GM12875 (cell line): ENCODE data around the gene DACH1.

Experiments
- H3K4me3 ChIP-seq: one replicate; pipeline ENCODE4 v1.5.1; 2011; ENCODE audit warnings: low read depth, low read length, control low read depth
- TF ChIP-seq, protein P1 (sequence below): IDR thresholded peaks from 2 replicates; pipeline ENCODE4 v1.5.1; 2011; ENCODE audit warnings: low read depth, mild to moderate bottlenecking, control low read depth, inconsistent platforms, low read length, moderate library complexity, borderline replicate concordance; ENCODE audit not compliant: insufficient read depth

The DACH1 gene

DNA sequence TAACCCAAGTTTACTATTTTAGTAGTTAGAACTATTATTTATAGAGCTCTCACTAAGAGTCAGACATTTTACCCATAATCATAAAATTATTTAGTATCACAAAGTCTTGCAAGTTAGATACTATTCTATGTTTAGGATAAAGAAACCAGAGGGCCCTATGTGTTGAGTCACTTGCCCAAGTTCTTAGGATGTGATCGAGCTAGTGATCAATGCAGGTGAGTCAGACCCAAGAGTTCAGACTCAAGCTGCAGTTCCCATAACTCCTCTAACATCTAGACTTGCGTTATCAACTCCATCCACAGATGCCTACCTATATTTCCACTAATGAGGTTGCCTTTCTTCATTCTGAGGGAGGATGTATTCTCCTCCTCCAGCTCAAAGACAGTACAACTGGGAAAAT lies 53.8 kb downstream of the DACH1 start:
- TF ChIP-seq, protein P1, sequence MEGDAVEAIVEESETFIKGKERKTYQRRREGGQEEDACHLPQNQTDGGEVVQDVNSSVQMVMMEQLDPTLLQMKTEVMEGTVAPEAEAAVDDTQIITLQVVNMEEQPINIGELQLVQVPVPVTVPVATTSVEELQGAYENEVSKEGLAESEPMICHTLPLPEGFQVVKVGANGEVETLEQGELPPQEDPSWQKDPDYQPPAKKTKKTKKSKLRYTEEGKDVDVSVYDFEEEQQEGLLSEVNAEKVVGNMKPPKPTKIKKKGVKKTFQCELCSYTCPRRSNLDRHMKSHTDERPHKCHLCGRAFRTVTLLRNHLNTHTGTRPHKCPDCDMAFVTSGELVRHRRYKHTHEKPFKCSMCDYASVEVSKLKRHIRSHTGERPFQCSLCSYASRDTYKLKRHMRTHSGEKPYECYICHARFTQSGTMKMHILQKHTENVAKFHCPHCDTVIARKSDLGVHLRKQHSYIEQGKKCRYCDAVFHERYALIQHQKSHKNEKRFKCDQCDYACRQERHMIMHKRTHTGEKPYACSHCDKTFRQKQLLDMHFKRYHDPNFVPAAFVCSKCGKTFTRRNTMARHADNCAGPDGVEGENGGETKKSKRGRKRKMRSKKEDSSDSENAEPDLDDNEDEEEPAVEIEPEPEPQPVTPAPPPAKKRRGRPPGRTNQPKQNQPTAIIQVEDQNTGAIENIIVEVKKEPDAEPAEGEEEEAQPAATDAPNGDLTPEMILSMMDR: no peak

DNA sequence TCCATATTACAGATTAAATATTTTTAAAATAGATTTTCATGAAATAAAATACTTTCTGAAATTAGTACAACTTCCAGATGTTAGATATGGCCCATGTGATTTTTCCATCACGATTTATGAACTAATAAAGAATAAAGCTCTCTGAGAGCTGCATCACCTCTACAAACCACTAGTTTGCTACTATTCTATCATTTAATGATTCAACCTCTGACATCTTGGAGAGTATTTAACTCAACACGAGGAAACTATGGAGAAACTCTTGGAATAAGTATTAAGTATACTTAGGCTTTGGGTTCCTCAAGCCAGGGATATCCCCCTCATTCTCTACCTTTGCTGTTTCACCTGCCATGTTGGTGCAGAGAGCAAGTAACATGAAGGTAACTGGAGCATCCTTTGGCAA lies 55.7 kb downstream of the DACH1 start:
- TF ChIP-seq, protein P1: no peak
- H3K4me3 ChIP-seq: no peak overlapping the region

More for the DNA sequence above, 53.8 kb downstream of the DACH1 start:
- no peak overlapping the region for H3K4me3 ChIP-seq

DNA sequence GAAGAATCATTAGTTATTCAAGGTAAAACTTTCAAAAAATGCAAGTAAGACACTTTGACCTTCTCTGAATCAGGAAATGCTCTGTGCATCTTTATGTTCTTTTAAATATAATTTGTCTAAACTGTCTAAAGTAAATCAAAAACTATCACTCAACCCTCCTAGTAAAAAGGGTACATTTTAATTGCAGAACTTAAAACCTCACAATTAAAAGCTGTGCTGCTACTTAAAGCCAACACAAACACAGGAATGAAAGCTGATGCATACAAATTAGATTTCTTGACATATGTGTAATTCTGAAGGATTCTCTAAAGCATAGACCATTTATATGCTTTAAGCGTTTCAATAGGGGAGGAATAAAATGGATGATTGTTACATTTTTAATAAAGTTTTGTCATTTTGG lies 58.3 kb downstream of the DACH1 start:
- no peak overlapping the region for H3K4me3 ChIP-seq
- TF ChIP-seq, protein P1: no peak

DNA sequence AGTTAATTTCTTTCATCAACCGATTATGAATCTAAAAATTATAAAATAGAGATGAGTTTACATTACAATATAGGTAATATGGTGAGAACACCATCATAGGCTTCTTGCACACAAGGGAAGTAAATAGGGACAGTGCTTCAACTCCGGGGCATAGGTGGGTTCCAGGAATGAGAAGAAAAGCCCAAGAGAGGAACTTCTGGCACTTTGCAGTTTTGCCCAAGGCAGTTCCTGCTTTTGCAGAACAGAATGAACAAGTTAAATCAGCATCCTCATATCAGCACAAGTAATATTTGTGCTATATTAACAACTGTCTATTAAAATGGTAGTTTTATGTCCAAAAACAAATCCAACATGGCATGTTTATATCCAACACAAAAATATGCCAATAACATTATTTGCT lies 60.1 kb downstream of the DACH1 start:
- TF ChIP-seq, protein P1: no peak
- H3K4me3 ChIP-seq: no peak overlapping the region

DNA sequence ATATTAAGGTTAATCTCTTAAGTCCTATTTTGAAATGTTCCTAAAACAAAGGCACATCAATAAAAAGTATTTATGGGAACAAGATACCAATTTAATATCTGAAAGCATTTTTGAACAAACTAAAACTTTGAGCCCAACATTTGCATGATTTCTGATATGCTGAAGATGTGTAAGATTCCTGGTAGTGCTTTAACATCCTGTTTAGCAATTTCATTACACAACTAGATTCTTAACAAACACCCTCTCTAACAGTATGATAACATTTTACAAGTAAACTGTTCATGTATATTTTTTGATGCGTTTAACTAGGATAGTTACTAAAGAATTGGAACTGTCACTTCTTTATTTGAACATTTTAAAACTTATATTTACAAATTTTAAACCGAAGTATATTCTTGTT lies 63.9 kb downstream of the DACH1 start:
- TF ChIP-seq, protein P1: no peak
- no peak overlapping the region for H3K4me3 ChIP-seq

DNA sequence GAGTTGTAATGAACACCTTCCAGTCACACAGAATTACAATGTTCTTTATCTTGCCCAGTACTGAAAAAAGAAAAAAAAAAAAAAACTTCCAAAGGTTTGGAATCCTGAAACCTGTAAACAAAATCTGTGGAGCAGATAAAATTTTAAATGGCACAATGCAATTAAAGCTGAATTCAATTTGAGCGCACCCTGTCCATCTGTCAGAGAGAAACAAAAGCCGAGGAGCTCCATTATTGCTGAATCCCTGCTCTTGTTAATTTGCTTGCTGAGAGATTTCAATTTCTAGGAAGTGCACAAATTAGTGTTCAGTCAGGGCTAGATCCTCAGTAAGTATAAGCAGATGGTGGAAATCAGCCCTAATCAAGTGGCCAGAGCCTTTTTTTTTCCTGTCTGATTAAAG lies 65.2 kb downstream of the DACH1 start:
- TF ChIP-seq, protein P1: no peak
- no peak overlapping the region for H3K4me3 ChIP-seq

DNA sequence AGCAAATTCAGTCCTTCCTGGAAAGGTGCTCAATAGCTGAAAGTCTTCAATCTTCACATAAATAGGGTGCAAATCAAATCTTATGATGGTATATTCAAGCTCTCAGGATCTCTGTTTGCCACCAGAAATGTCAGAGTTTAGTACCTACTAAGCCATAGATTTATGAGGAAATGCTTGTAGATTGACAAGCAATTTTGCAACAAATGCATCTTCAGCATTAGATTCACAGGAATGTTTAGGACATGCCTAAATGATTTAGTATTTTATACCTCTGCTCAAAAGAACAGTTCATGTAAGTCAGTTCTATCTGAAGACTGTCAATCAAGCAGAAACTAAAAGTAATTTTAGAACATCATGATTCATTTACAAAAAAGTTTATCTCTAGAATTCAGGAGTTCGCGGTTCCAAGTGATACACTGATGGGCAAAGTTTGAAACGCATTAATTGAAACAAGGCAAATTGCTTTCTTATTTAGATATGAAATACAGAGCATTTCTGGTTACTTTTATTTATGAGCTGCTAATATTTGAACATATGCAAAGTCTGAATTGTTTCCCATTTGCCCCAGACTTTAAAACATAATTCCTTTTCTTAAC lies 65.7 kb downstream of the DACH1 start:
- TF ChIP-seq, protein P1: no peak
- H3K4me3 ChIP-seq: no peak overlapping the region
